HG03159 (cell line): ENCODE results near the gene CPNE8.
A peak's percentile ranks its signal among the peaks of the same experiment; 100 is the strongest.

Source experiments
- ATAC-seq: cut with Tn5 transposase; IDR thresholded peaks from one replicate; pipeline ENCODE4 v1.9.1; 2021; ENCODE audit warnings: mild to moderate bottlenecking, moderate library complexity; ENCODE audit not compliant: unreplicated experiment

CPNE8 gene

GRCh38 chr12:38898001-38898684, 7.2 kb downstream of the CPNE8 start:
- no peak for ATAC-seq

DNA sequence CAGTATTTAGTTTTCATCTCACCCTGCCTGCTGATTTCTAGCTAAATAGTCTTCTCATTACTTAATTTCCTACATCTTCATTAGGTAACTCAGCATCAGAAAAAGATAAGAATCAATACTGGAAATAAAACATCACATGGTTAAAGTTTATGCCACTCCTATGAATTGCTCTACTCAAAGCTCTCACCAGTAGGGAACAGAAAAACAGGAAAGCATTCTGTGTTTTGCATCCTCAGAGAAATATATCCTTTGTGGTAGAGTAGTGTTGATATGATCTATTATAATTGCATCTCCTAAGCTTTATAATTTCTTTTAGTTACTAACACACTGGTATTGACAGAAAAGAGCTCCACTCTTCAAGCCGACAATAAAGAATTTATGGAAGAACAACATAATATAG, 9.9 kb downstream of the CPNE8 start:
- ATAC-seq = no peak

GRCh38 chr12:38892976-38893375, 12.4 kb downstream of the CPNE8 start:
- no peak for ATAC-seq

DNA sequence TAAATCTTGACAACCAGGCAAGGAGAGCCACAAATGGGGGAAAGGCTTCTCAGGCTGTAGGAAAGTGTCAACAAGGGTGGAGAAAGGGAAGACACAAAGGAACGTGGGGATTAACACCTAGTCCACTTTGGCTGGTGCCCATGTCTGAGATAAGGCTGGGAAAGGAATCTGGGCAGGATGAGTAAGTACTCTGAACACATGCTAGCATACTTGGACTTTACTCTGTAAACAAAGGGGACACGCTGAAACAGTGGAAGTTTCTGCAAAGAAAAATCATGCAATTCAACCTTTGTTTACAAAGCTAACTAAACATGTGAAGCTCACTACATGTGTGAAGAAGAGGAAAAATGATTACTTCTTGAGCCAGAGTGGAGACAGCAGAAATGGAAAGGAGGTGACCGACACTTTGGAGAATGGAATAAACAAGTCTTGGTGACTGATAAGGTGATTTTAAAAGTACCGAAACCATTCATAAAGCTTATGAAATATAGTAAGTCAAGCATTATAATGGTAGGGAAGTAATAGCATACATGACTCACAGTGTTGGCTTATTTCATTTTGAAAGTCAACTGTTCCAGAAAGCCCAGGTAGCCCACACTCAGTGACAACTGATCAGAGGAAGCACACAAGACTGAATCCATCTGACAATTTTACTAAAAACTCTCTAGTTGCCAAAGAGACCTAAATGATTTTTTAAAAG, 13.2 kb downstream of the CPNE8 start:
- peak; percentile 81 for ATAC-seq

GRCh38 chr12:38890102-38890855, 15.1 kb downstream of the CPNE8 start:
- ATAC-seq = no peak

DNA sequence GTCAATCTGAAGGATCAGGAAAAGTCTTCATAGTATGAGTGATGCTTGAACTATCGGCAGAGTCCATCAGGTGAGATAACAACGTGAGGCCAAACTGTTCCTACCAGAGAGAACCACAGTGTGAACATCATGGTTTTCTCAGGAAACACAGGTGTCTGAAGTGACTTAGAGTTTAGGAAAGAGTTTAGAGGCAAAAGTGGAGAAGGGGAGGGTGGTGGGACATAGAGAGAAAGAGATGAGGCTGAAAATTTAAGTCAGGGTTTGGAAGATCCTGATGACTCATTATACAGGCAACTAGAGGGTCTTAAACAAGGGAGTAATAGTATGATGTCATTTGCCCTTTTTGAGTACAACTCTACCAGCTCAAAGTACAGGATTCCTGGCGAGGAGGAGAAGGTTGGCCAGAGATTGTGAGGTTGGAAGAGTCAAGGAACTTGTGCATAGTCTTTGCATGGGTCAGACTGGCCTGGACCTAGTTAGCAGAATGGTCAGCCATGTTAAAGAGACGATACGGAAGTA, 16.0 kb downstream of the CPNE8 start:
- no peak for ATAC-seq

- no peak for ATAC-seq
Measured at GRCh38 chr12:38887770-38888169, 17.6 kb downstream of the CPNE8 start.

- no peak for ATAC-seq
Measured at GRCh38 chr12:38886931-38887330, 18.5 kb downstream of the CPNE8 start.

DNA sequence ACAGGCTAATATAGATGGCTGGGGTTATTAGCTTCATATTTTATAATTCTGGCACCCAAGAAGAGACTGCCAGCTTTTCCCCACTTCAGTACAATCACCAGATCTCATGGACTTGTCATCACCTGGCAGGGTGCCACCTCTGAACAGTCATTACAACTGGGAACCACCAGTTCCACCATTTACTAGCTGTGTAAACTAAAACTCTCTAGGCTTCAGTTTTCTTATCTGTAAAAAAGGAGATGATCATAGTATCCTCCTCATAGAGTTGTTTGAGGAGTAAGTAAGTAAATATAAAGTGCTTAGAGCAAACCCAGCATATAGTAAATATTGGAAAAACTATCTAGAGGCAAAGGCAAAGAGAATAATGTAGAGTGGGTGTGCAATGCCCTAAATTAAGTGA, 19.3 kb downstream of the CPNE8 start:
- ATAC-seq = no peak

DNA sequence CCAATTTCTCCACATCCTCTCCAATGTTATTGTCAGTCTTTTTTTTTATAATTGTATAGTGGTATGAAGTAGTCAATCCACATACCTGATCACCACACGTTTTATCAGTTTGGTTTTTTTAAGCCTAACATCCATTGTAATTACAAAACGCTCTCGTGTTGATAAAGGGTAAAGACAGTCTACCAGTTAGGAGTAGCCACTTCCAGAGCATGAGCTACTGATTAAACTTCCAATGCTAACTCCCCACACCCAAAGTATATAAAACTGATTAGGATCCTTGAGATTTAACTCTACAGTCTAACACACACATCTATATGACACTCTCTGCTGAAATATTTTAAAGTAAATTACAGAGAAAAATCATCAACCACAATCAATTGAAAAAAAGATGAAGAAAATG, 20.7 kb downstream of the CPNE8 start:
- ATAC-seq = no peak

- no peak for ATAC-seq
Measured at GRCh38 chr12:38883629-38884134, 21.7 kb downstream of the CPNE8 start.

DNA sequence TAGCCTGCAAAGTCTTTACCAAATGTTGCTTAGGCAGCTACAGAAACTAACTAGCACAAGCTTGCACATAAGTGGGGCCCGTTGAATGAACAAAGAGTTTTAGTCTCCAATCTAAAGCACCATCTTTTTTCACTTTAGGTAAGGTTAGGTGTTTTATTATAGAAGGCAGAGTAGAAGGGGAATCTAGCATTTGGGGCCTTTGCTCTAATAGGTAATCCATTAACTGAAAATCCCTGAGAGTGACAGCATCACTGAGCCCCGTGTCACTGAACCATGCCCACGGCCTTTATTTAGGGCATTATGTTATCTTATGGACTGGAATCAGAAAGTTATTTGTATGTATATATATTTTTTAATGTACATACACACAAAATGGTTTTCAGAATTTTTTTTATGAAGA, 25.1 kb downstream of the CPNE8 start:
- no peak for ATAC-seq

DNA sequence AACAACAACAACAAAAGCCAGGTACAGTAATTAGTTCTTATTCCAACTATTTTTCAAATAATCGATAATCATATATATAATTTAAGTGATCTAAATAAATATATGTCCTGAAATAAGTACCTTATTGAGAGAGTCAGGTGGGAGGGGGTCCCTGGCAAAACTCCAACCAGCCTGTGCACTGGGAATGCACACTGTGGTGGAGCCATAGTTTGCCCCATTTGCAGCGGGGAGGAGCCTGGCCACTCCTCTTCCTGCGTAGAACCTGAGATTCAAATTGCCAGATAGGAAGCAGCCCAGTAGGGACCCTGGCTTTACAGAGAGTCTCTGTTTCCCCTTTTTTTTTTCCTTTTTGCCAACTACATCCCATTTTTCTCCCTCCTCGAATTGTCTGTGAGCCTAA, 26.4 kb downstream of the CPNE8 start:
- ATAC-seq = no peak

DNA sequence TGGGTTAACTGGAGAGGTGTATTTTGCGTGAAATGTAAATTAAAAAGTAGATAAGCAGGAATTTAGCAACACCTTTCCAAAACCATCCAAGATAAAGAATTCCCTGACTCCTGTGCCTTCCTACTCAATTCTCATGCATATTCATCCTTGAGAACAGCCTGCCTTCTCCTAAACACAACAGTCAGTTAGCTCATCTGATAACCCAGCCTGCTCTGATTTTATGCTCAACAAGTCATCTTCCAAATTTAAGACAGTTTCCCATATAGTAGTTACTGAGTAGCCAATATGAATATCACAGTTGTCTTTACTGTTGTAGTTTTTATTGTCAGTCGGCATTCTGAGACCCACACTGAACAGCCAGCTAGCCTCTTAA, 27.1 kb downstream of the CPNE8 start:
- no peak for ATAC-seq

DNA sequence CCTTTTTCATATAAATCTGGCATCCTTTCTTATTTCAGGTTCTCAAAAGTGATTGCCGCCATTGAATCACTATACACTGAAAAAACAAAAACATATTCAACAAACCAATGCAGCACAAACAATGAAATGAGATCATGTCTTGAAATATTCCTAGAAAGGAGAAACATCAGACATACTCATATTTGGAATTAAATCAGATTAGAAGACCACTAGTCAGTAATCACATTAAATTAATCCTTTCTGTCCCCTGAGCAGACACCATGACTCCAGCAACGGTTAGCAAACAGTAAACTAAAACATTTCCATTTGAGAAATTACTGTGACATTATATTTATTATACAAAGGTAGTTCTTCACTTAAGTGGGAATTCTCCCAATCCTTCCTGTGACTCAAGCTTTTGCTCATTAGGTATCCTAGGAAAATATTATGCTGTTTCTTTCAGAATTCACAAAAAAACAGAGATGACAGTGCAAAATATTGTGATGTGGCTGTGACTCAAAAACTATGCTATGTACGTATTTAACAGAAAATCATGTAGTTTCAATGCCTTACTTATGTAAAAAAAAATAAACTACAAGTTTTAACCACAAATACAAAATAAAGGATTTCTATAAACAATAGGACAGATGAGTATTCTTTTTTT, 29.7 kb downstream of the CPNE8 start:
- ATAC-seq = no peak

GRCh38 chr12:38872561-38872960, 32.8 kb downstream of the CPNE8 start:
- no peak for ATAC-seq

- no peak for ATAC-seq
Measured at GRCh38 chr12:38872156-38872555, 33.2 kb downstream of the CPNE8 start.

- ATAC-seq = no peak
Measured at GRCh38 chr12:38869036-38869435, 36.4 kb downstream of the CPNE8 start.

DNA sequence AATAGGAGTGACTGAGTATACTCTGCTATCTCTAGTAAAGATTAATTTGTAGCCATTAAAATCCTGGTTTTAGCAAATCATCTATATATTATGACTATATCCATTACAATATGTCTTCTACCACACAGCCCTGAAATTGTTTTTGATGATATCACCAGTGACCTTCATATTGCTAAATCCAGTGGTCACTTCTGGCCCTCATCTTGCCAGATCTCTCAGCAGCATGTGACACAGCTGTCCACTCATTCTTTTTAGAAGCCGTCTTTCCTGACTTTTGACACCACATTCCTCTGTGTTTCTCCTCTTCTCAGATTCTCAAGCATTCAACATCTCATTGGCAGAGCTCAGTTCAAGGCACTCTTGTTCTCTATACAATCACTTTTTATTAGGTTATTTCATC, 54.9 kb downstream of the CPNE8 start:
- ATAC-seq = no peak

- no peak for ATAC-seq
Measured at GRCh38 chr12:38847247-38847646, 58.1 kb downstream of the CPNE8 start.

DNA sequence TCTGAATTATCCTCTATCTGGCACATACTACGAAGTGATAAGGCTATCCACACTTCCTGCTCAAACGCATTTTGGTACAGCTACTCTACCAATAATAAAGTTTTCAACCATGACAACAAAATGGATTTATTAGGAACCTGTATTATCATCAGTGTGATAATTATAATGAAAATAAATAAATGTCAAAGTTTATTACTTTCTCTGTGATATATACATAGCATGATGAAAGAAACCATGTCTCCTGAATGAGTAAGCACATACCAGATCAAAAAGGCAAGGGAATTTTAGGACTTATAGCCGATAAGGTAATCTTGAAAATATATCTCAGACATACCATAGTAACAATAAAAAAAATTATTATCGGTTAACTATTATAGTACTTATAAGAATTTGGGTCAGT, 61.1 kb downstream of the CPNE8 start:
- ATAC-seq = no peak
